OCI-LY1 (cell line): ENCODE results near the gene SYNPO2L.

Experiments
- EZH2 ChIP-seq: fragments of 200-600 bp; sonication (generic), shearing (Covaris generic); IDR thresholded peaks from 2 replicates; pipeline ENCODE4 v1.8.0; 2017; ENCODE audit warnings: borderline replicate concordance, mixed run types, mild to moderate bottlenecking, antibody characterized with exemption, low read length, moderate library complexity, mixed read lengths
- TF ChIP-seq, protein P1 (sequence below): fragments of 200-600 bp; sonication (generic), shearing (Covaris generic); IDR thresholded peaks from 2 replicates; pipeline ENCODE4 v1.5.1; 2017; ENCODE audit warnings: mild to moderate bottlenecking, antibody characterized with exemption, low read length, moderate library complexity, mixed read lengths

- TF ChIP-seq, protein P1, sequence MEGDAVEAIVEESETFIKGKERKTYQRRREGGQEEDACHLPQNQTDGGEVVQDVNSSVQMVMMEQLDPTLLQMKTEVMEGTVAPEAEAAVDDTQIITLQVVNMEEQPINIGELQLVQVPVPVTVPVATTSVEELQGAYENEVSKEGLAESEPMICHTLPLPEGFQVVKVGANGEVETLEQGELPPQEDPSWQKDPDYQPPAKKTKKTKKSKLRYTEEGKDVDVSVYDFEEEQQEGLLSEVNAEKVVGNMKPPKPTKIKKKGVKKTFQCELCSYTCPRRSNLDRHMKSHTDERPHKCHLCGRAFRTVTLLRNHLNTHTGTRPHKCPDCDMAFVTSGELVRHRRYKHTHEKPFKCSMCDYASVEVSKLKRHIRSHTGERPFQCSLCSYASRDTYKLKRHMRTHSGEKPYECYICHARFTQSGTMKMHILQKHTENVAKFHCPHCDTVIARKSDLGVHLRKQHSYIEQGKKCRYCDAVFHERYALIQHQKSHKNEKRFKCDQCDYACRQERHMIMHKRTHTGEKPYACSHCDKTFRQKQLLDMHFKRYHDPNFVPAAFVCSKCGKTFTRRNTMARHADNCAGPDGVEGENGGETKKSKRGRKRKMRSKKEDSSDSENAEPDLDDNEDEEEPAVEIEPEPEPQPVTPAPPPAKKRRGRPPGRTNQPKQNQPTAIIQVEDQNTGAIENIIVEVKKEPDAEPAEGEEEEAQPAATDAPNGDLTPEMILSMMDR: no peak
- no peak for TF ChIP-seq EZH2
Measured at GRCh38 chr10:73623056-73623455, 32.8 kb downstream of the SYNPO2L start.
